GM21367 (cell line): ENCODE data around the gene FUBP3.

Source experiments
- ATAC-seq: cut with Tn5 transposase; IDR thresholded peaks from one replicate; pipeline ENCODE4 v1.9.1; 2021; ENCODE audit not compliant: unreplicated experiment

The FUBP3 gene

GRCh38 chr9:130578865-130579737 is at the start of gene FUBP3:
Gene FUBP3, plus strand, starts transcription at chr9:130579577. Its CDS starts 104 bp downstream, at chr9:130579681.
- peak; percentile 80 for ATAC-seq

- no peak for ATAC-seq
Observed at GRCh38 chr9:130530938-130531337, 48.4 kb upstream of the FUBP3 start.

- ATAC-seq: no peak
Observed at GRCh38 chr9:130531670-130532069, 47.7 kb upstream of the FUBP3 start.

- no peak for ATAC-seq
Observed at GRCh38 chr9:130532426-130533080, 46.8 kb upstream of the FUBP3 start.

GRCh38 chr9:130535818-130536521 is 43.4 kb upstream of the FUBP3 start:
- no peak for ATAC-seq

GRCh38 chr9:130536701-130537107 is 42.7 kb upstream of the FUBP3 start:
- no peak for ATAC-seq

- no peak for ATAC-seq
Observed at GRCh38 chr9:130537346-130538050, 41.9 kb upstream of the FUBP3 start.

- ATAC-seq: no peak
Observed at GRCh38 chr9:130539420-130540223, 39.8 kb upstream of the FUBP3 start.

GRCh38 chr9:130541533-130541932 is 37.8 kb upstream of the FUBP3 start:
- ATAC-seq: no peak

GRCh38 chr9:130542038-130542437 is 37.3 kb upstream of the FUBP3 start:
- ATAC-seq: no peak

- no peak for ATAC-seq
Observed at GRCh38 chr9:130542457-130543228, 36.7 kb upstream of the FUBP3 start.

- no peak for ATAC-seq
Observed at GRCh38 chr9:130543368-130543767, 36.0 kb upstream of the FUBP3 start.

GRCh38 chr9:130543859-130544258 is 35.5 kb upstream of the FUBP3 start:
- no peak for ATAC-seq

- ATAC-seq: no peak
Observed at GRCh38 chr9:130544364-130544763, 35.0 kb upstream of the FUBP3 start.

GRCh38 chr9:130548103-130548502 is 31.3 kb upstream of the FUBP3 start:
- no peak for ATAC-seq

- ATAC-seq: no peak
Observed at GRCh38 chr9:130549093-130549735, 30.2 kb upstream of the FUBP3 start.

GRCh38 chr9:130554606-130555005 is 24.8 kb upstream of the FUBP3 start:
- no peak for ATAC-seq

- ATAC-seq: no peak
Observed at GRCh38 chr9:130555061-130555460, 24.3 kb upstream of the FUBP3 start.

GRCh38 chr9:130555968-130556367 is 23.4 kb upstream of the FUBP3 start:
- ATAC-seq: no peak
